ENCODE results near the gene CPE. TPM values are rescaled to one million over a fixed set of nuclear protein-coding genes. Genes with fewer than 3 reads are reported as not detected.

The CPE gene
- total and polyA plus RNA-seq, 2 donors (not counting 3 experiments of a cell fraction or from before 2014, with no cell fraction given): 2.7 to 9.2 TPM

- DNase-seq (ENCODE audit: low read depth, low spot score): no peak
- dilution Hi-C loops (cut with MboI; ENCODE audit: extremely low pct_ligation_motif_present, low sequenced_read_pairs): no loop called here
- no peaks in the 10 kb centered on the region for H3K79me2 ChIP-seq (ENCODE audit: control insufficient read depth, insufficient read depth, low read length)
- no peak overlapping the region for H2AFZ ChIP-seq (ENCODE audit: low read depth, low read length)
- no peak for FAIRE-seq
- no peaks in the 10 kb centered on the region for H3K9me1 ChIP-seq (replicated peaks; ENCODE audit: control insufficient read depth, extremely low read depth, insufficient read depth, low read length)
- POLR2A ChIA-PET: no interaction called here
- H4K20me1 ChIP-seq (replicated peaks; ENCODE audit: control insufficient read depth, extremely low read depth, insufficient read depth, low read length): no peaks in the 10 kb centered on the region
- intact Hi-C loops (cut with micrococcal nuclease): no loop called here
- no peak overlapping the region for H3K4me2 ChIP-seq (ENCODE audit: insufficient read depth, low read length)
- no peaks in the 10 kb centered on the region for H3K36me3 ChIP-seq (ENCODE audit: control insufficient read depth in 2 of 2, extremely low read depth in 1 of 2, insufficient read depth in 2 of 2, low read length in 2 of 2)
- no peaks in the 10 kb centered on the region for H3K4me1 ChIP-seq (ENCODE audit: control insufficient read depth, extremely low read depth, insufficient read depth, low read length)
- no TSS peak for BruUV-seq (replicated peaks)
- H3K9me3 ChIP-seq (replicated peaks; ENCODE audit: control insufficient read depth, insufficient read depth, low read length): no peaks in the 10 kb centered on the region
- no peak overlapping the region for H3K9ac ChIP-seq (replicated peaks; ENCODE audit: extremely low read depth, insufficient read depth, low read length)
- H3K4me3 ChIP-seq (replicated peaks in 1 of 3; ENCODE audit: insufficient read depth in 1 of 3, low read depth in 1 of 3, low read length in 3 of 3): no peak overlapping the region
- no peaks in the 10 kb centered on the region for H3K27me3 ChIP-seq (ENCODE audit: control insufficient read depth in 2 of 2, insufficient read depth in 2 of 2, low read length in 2 of 2)
- CTCF ChIA-PET: interaction anchor here (1.5 kb wide), 1 partner anchor 13 kb away, joined by 5 read pairs; no protein-coding TSS in a partner anchor
- TF ChIP-seq MAX (IDR thresholded peaks at IDR 0.05; ENCODE audit: insufficient read depth, insufficient read length): no peak
- no peak for TF ChIP-seq CTCF (IDR thresholded peaks at IDR 0.05; ENCODE audit: extremely low read depth in 1 of 2, insufficient read depth in 1 of 2, low read depth in 1 of 2, low read length in 2 of 2)
- no peak for TF ChIP-seq EZH2 (IDR thresholded peaks at IDR 0.05; ENCODE audit: borderline replicate concordance, low read depth, low read length, severe bottlenecking)
- TF ChIP-seq POLR2A (IDR thresholded peaks at IDR 0.05; ENCODE audit: low read depth, low read length): no peak
- no peak for TF ChIP-seq MYC (IDR thresholded peaks at IDR 0.05; ENCODE audit: low read depth, low read length)
- TF ChIP-seq GATA2 (IDR thresholded peaks at IDR 0.05; ENCODE audit: insufficient read depth, insufficient read length, low read depth, low read length): no peak
- no peak for TF ChIP-seq JUN (IDR thresholded peaks at IDR 0.05; ENCODE audit: borderline replicate concordance, insufficient read depth, insufficient read length, low read depth)
- no peak for TF ChIP-seq FOS (IDR thresholded peaks at IDR 0.05; ENCODE audit: borderline replicate concordance, insufficient read depth, low read length)
- TF ChIP-seq POLR2AphosphoS5 (IDR thresholded peaks at IDR 0.05; ENCODE audit: insufficient read depth, low read depth, low read length): no peak
- H3K27ac ChIP-seq (ENCODE audit: insufficient read depth, low read depth, low read length): no peak overlapping the region
These were observed 31.4 kb downstream of the CPE start for GRCh38 chr4:165410214-165410613.

Measured in endothelial cell of umbilical vein (primary cell).